Esophagus squamous epithelium (tissue), 4 donors: Measurements from ENCODE around the gene DDOST.

Experiments used
- POLR2A ChIP-seq, 4 donors: fragments of 450-650 bp; IDR thresholded peaks; one replicate each; pipeline ENCODE4 v1.6.1; 2017; ENCODE audit warnings: antibody characterized with exemption in 4 of 4, mild to moderate bottlenecking in 4 of 4, moderate library complexity in 3 of 4
- TF ChIP-seq, protein P1 (sequence below), 6 experiments: fragments of 450-650 bp in 4 of 6; fragments of 200-600 bp in 2 of 6; sonication (generic) in 2 of 6; IDR thresholded peaks; one replicate each; pipeline ENCODE4 v1.5.1; 2016 to 2019; ENCODE audit warnings: antibody characterized with exemption in 6 of 6, mild to moderate bottlenecking in 4 of 6, moderate library complexity in 4 of 6

DNA sequence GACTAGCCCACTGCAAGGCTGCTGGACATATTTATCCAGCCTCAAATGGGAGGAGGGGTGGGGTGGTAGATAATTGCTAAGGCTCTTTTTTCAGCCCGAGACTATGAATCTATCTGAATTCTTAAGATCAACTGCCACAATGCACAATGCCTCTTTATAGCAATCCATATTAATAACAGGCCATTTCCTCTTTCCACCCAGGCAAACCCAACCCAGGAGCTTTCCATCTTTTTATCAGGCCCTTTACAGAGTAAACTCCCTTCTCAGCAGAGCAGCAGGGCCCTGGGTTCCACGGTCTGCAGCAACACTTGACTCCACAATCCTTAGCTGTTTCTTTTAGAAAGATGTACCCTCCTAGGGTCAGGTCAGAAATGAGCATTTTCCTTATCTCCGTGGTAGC is 806 bp downstream of the DDOST start:
- TF ChIP-seq, protein P1, sequence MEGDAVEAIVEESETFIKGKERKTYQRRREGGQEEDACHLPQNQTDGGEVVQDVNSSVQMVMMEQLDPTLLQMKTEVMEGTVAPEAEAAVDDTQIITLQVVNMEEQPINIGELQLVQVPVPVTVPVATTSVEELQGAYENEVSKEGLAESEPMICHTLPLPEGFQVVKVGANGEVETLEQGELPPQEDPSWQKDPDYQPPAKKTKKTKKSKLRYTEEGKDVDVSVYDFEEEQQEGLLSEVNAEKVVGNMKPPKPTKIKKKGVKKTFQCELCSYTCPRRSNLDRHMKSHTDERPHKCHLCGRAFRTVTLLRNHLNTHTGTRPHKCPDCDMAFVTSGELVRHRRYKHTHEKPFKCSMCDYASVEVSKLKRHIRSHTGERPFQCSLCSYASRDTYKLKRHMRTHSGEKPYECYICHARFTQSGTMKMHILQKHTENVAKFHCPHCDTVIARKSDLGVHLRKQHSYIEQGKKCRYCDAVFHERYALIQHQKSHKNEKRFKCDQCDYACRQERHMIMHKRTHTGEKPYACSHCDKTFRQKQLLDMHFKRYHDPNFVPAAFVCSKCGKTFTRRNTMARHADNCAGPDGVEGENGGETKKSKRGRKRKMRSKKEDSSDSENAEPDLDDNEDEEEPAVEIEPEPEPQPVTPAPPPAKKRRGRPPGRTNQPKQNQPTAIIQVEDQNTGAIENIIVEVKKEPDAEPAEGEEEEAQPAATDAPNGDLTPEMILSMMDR (IDR thresholded peaks at IDR 0.05): no peak
- no peak for TF ChIP-seq POLR2A (IDR thresholded peaks at IDR 0.05)
